Mesodermal cell (in vitro differentiated cells): ENCODE measurements around the gene BEGAIN.

Source experiments
- H3K27ac ChIP-seq: 2 replicates; pipeline ENCODE4 v1.7.0; 2013; ENCODE audit warnings: mild to moderate bottlenecking, low read depth, low read length, moderate library complexity; ENCODE audit not compliant: severe bottlenecking
- H3K36me3 ChIP-seq: 2 replicates; pipeline ENCODE4 v1.7.1; 2013; ENCODE audit warnings: mild to moderate bottlenecking, low read length, moderate library complexity; ENCODE audit not compliant: control insufficient read depth, insufficient read depth
- H3K4me1 ChIP-seq: one replicate; pipeline ENCODE4 v1.7.1; 2013; ENCODE audit warnings: mild to moderate bottlenecking, low read length; ENCODE audit not compliant: insufficient read depth, control insufficient read depth, poor library complexity, severe bottlenecking
- H3K4me3 ChIP-seq: 2 replicates; pipeline ENCODE4 v1.7.0; 2013; ENCODE audit warnings: low read length, control low read depth, mild to moderate bottlenecking; ENCODE audit not compliant: insufficient read depth, poor library complexity, severe bottlenecking; ENCODE audit errors: extremely low read depth
- H3K9me3 ChIP-seq: 2 replicates; pipeline ENCODE4 v1.7.1; 2013; ENCODE audit warnings: mild to moderate bottlenecking, low read length, moderate library complexity; ENCODE audit not compliant: control insufficient read depth
- WGBS, 2 experiments: methylation state at CpG; one replicate each; pipeline ENCODE4 v1.1.5; 2013; ENCODE audit warnings: missing lambda C conversion rate in 2 of 2; ENCODE audit not compliant: insufficient coverage in 2 of 2; 5-methylcytosine and 5-hydroxymethylcytosine counted together

The BEGAIN gene

GRCh38 chr14:100537446-100538350 is 49.5 kb downstream of the BEGAIN start:
- 95% methylated on average over 25 to 39 of the region's 53 CpGs for WGBS, 2 experiments
- H3K36me3 ChIP-seq = no peaks in the 10 kb centered on the region
- no peak overlapping the region for H3K27ac ChIP-seq
- no peaks in the 10 kb centered on the region for H3K4me1 ChIP-seq
- H3K4me3 ChIP-seq = no peak overlapping the region
- H3K9me3 ChIP-seq = no peaks in the 10 kb centered on the region

GRCh38 chr14:100536721-100537445 is 50.3 kb downstream of the BEGAIN start:
- Histone ChIP-seq H3K27ac (no peak overlapping the region), H3K4me1 (no peaks in the 10 kb centered on the region), H3K36me3 (no peaks in the 10 kb centered on the region), H3K4me3 (no peak overlapping the region), H3K9me3 (no peaks in the 10 kb centered on the region)
- 88 to 93% methylated on average over 20 to 27 of the region's 29 CpGs for WGBS, 2 experiments

GRCh38 chr14:100536121-100536510 is 51.1 kb downstream of the BEGAIN start:
- H3K9me3 ChIP-seq = no peaks in the 10 kb centered on the region
- no peak overlapping the region for H3K27ac ChIP-seq
- 84 to 96% methylated on average over 5 to 7 of the region's 8 CpGs for WGBS, 2 experiments
- no peaks in the 10 kb centered on the region for H3K36me3 ChIP-seq
- H3K4me1 ChIP-seq = no peaks in the 10 kb centered on the region
- no peak overlapping the region for H3K4me3 ChIP-seq

DNA sequence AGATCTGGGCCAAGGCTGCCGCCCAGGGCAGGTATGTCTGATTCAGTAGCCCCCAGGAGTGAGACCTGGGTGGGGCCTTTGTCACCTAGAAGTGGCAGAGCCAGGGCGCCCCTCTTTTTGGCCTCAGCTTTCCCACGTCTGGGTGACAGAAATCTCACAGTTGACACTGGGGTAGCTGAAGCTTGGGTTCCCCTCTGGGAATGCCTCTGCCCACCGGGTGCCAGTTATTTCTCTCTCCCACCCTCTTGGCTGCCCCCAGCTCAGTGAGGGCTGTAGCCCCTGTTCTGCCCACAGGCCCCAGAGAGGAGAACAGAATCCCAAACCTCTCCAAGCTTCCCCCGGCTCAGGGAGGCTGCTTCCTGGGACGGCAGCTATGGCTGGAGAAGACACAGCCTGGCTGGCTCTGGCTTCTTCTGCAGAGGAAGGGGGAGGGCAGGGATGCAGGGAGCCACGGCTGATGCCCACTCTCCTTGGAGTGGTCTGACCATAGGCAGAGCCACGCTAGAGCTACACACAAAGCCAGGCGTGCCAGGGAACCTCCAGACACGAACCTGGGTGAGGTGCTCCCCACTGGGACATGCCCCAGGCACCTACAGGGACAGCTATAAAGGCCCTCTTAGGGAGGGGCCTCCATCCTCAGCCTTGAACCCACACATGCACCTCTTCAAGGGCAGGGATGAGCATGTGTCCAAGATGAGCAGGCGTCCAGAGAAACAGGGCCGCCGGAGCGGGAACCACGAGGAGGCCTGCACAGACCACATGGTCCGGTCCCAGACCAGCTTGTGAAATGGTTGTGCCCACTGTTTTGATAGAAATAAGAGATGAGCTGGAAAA is 51.7 kb downstream of the BEGAIN start:
- 89 to 90% methylated on average over 13 to 14 of the region's 16 CpGs for WGBS, 2 experiments
- Histone ChIP-seq H3K9me3 (no peaks in the 10 kb centered on the region), H3K36me3 (no peaks in the 10 kb centered on the region), H3K27ac (no peak overlapping the region), H3K4me1 (no peaks in the 10 kb centered on the region), H3K4me3 (no peak overlapping the region)

GRCh38 chr14:100534528-100535286 is 52.5 kb downstream of the BEGAIN start:
- no peaks in the 10 kb centered on the region for H3K36me3 ChIP-seq
- no peak overlapping the region for H3K27ac ChIP-seq
- no peaks in the 10 kb centered on the region for H3K4me1 ChIP-seq
- WGBS, 2 experiments = 79 to 83% methylated on average over 10 to 12 of the region's 13 CpGs
- no peaks in the 10 kb centered on the region for H3K9me3 ChIP-seq
- no peak overlapping the region for H3K4me3 ChIP-seq

DNA sequence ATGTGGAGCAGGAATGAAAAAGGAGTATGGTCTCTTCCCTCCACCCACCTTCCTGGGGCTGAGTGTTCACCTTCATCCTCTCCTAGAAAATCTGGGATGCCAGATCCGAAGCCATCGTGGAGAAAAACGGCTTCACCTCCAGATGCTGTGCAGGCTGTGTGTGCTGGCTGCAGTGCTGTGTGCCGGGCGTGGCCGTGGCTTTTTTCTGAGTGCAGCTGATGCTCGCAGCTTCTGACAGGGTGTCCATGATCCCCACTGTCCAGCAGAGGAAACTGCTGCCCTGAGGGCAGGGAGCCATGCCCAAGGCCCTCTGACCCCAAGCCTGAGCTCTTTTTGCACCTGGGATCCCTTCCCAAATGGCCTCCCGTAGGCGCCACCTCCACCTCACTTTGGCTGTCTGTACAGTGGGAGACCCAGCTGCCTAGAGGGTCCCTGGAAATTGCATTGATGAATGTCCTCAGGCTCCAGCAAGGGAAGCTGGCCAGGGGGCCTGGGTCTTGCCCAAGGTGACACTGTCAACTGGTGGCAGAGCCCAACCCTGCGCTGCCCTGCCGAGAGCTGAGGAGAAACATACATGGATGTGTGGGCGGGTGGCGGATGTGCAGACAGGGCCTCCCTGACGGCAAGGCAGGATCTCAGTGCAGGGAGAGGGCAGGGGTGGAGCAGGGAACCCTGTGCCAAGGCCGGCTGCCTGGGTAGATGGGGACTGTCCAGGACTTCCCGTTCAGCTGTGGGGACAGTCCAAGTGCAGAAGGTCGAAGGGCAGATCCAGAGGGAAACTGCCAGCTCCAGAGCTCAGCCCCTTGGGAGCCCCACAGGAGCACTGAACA is 53.3 kb downstream of the BEGAIN start:
- WGBS, 2 experiments = 90 to 94% methylated on average over 15 to 17 of the region's 17 CpGs
- no peak overlapping the region for H3K27ac ChIP-seq
- no peaks in the 10 kb centered on the region for H3K36me3 ChIP-seq
- H3K4me3 ChIP-seq = no peak overlapping the region
- no peaks in the 10 kb centered on the region for H3K4me1 ChIP-seq
- H3K9me3 ChIP-seq = no peaks in the 10 kb centered on the region

DNA sequence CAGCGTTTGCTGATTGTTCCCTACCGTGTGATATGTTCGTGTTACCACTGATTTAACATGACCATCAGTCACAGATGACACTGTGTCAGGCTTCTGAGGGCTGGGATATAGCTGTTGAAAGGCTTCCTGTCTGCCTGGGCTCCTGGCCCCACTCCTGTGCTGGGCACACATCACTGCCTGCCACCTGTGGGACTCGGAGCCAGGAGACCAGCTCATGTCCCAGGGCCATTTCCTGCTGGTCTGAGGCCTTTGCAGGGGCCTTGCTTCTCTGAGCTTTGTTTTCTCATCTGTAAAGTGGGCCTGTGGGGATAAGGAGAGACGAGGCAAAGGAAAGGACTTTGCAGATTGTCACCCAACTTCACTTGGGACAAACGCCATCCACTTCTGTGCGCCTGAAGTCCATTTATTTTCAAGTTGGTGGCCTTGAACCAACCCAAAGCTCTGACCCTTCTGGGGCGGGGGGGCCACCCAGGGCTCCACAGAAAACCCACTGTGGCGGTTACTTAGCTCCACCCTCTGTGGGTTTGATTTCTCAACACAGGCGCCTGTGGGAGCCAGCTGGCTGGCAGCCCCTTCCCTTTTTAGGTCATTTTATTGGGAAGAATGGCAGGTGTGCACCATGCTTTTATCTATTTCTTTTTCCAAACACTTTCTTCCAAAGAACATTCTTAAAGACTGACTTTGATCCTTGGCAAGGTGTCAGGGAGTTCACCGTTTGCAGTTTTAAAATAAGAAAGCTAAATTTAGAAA is 54.1 kb downstream of the BEGAIN start:
- Histone ChIP-seq H3K27ac (no peak overlapping the region), H3K4me1 (no peaks in the 10 kb centered on the region), H3K36me3 (no peaks in the 10 kb centered on the region), H3K9me3 (no peaks in the 10 kb centered on the region), H3K4me3 (no peak overlapping the region)
- 90 to 94% methylated on average over 7 to 8 of the region's 11 CpGs for WGBS, 2 experiments

DNA sequence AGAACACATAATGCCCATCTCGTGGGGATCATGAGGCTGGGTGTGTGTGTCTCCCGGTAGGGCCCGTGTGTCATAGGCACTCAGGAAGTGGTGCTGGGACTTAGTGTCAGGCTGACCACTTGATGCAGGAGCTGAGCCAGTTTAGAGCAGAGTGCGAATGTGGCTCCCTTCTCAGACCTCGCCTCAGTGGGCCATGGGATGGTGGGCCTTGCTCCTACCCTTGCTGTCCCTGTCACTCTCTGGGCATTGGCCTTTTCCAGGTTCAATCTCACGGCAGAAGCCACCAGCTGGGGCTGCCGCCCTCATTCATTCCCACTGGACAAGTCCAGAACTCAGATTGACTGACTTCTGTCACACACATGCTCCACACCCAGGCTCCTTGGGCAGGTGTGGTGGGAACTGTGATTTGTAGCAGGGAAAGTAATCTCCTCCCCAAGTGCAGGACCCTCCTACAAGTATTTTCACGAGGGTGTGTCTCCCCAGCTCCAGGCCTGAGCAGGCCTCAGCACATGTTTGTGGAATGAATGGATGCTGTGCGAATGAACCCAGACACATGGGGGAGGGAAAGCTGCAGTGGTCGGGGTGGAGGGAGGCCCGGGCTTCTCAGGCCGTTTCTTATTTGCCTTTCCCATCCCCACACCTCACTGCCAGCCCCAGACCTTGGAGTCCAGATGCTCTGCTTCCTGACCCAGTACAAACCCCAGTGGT is 54.9 kb downstream of the BEGAIN start:
- Histone ChIP-seq H3K9me3 (no peaks in the 10 kb centered on the region), H3K27ac (no peak overlapping the region), H3K36me3 (no peaks in the 10 kb centered on the region), H3K4me3 (no peak overlapping the region), H3K4me1 (no peaks in the 10 kb centered on the region)
- WGBS, 2 experiments = 88 to 93% methylated on average over 5 to 7 of the region's 12 CpGs
